Measurements from ENCODE around the gene GSTP1.
"Not testable (repeated sequence)": the region's sequence is repeated elsewhere in the genome, so short reads cannot be mapped to it uniquely, and the experiment has no call there.

GSTP1 gene

GRCh38 chr11:67576735-67577475 is 6.7 kb upstream of the GSTP1 start:
- DNase-seq (no peak), ATAC-seq (replicated peaks) (peak; percentile 22 to 40)
- H3K9me3 Mint-ChIP-seq = no peaks in the 10 kb centered on the region
- H3K27ac Mint-ChIP-seq = no peak overlapping the region
- H3K27me3 Mint-ChIP-seq = peaks cover 14 to 32% of the 10 kb centered on the region in 2 donors
- H3K4me1 Mint-ChIP-seq = peaks cover 22 to 27% of the 10 kb centered on the region in 2 donors
- H3K36me3 Mint-ChIP-seq = no peaks in the 10 kb centered on the region
- H3K4me3 Mint-ChIP-seq = no peak overlapping the region

- Mint-ChIP-seq H3K9me3 (no peaks in the 10 kb centered on the region), H3K27ac (no peak overlapping the region), H3K27me3 (peaks cover 14 to 32% of the 10 kb centered on the region in 2 donors), H3K36me3 (no peaks in the 10 kb centered on the region), H3K4me3 (no peak overlapping the region), H3K4me1 (peaks cover 26 to 32% of the 10 kb centered on the region in 2 donors)
- ATAC-seq (replicated peaks) = no peak
- no peak for DNase-seq
Observed at GRCh38 chr11:67577951-67578350, 5.7 kb upstream of the GSTP1 start.

- no peak overlapping the region for H3K27ac Mint-ChIP-seq
- DNase-seq = no peak
- H3K4me3 Mint-ChIP-seq = no peak overlapping the region
- H3K27me3 Mint-ChIP-seq = peaks cover 9 to 12% of the 10 kb centered on the region in 2 donors
- peaks cover 23% of the 10 kb centered on the region in 2 donors for H3K36me3 Mint-ChIP-seq
- no peak for ATAC-seq (replicated peaks)
- peaks cover 0 to 3% of the 10 kb centered on the region in 2 donors for H3K9me3 Mint-ChIP-seq
- H3K4me1 Mint-ChIP-seq = peaks cover 48 to 57% of the 10 kb centered on the region in 2 donors
Observed at GRCh38 chr11:67581469-67581868, 2.1 kb upstream of the GSTP1 start.

GRCh38 chr11:67582011-67582410 is 1.6 kb upstream of the GSTP1 start:
- DNase-seq (no peak), ATAC-seq (replicated peaks) (no peak)
- Mint-ChIP-seq H3K4me3 (no peak overlapping the region), H3K27me3 (peaks cover 5 to 7% of the 10 kb centered on the region in 2 donors), H3K4me1 (peaks cover 52 to 62% of the 10 kb centered on the region in 2 donors), H3K9me3 (peaks cover 3 to 7% of the 10 kb centered on the region in 2 donors), H3K27ac (no peak overlapping the region), H3K36me3 (peaks cover 28% of the 10 kb centered on the region in 2 donors)

DNA sequence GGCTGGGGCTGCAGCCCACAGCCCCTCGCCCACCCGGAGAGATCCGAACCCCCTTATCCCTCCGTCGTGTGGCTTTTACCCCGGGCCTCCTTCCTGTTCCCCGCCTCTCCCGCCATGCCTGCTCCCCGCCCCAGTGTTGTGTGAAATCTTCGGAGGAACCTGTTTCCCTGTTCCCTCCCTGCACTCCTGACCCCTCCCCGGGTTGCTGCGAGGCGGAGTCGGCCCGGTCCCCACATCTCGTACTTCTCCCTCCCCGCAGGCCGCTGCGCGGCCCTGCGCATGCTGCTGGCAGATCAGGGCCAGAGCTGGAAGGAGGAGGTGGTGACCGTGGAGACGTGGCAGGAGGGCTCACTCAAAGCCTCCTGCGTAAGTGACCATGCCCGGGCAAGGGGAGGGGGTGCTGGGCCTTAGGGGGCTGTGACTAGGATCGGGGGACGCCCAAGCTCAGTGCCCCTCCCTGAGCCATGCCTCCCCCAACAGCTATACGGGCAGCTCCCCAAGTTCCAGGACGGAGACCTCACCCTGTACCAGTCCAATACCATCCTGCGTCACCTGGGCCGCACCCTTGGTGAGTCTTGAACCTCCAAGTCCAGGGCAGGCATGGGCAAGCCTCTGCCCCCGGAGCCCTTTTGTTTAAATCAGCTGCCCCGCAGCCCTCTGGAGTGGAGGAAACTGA is 731 bp downstream of the GSTP1 start:
- Mint-ChIP-seq H3K27me3 (no peaks in the 10 kb centered on the region), H3K4me1 (peaks cover 61 to 78% of the 10 kb centered on the region in 2 donors), H3K4me3 (peak overlapping the region; percentile 95 to 96), H3K36me3 (peaks cover 41 to 47% of the 10 kb centered on the region in 2 donors), H3K27ac (peak overlapping the region; percentile 94), H3K9me3 (peaks cover 6 to 11% of the 10 kb centered on the region in 2 donors)
- ATAC-seq (replicated peaks) (peak; percentile 11 to 18), DNase-seq (peak; percentile 35)

DNA sequence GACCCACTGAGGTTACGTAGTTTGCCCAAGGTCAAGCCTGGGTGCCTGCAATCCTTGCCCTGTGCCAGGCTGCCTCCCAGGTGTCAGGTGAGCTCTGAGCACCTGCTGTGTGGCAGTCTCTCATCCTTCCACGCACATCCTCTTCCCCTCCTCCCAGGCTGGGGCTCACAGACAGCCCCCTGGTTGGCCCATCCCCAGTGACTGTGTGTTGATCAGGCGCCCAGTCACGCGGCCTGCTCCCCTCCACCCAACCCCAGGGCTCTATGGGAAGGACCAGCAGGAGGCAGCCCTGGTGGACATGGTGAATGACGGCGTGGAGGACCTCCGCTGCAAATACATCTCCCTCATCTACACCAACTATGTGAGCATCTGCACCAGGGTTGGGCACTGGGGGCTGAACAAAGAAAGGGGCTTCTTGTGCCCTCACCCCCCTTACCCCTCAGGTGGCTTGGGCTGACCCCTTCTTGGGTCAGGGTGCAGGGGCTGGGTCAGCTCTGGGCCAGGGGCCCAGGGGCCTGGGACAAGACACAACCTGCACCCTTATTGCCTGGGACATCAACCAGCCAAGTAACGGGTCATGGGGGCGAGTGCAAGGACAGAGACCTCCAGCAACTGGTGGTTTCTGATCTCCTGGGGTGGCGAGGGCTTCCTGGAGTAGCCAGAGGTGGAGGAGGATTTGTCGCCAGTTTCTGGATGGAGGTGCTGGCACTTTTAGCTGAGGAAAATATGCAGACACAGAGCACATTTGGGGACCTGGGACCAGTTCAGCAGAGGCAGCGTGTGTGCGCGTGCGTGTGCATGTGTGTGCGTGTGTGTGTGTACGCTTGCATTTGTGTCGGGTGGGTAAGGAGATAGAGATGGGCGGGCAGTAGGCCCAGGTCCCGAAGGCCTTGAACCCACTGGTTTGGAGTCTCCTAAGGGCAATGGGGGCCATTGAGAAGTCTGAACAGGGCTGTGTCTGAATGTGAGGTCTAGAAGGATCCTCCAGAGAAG is 1.6 kb downstream of the GSTP1 start:
- Mint-ChIP-seq H3K27me3 (no peaks in the 10 kb centered on the region), H3K36me3 (peaks cover 44 to 52% of the 10 kb centered on the region in 2 donors), H3K4me1 (peaks cover 58 to 78% of the 10 kb centered on the region in 2 donors), H3K9me3 (peaks cover 6 to 11% of the 10 kb centered on the region in 2 donors), H3K27ac (peak overlapping the region; percentile 94), H3K4me3 (peak overlapping the region; percentile 95 to 96)
- no peak for DNase-seq
- ATAC-seq (replicated peaks) = no peak

GRCh38 chr11:67585911-67586310 is 2.3 kb downstream of the GSTP1 start:
- H3K4me3 Mint-ChIP-seq = peak overlapping the region; percentile 95 to 96

DNA sequence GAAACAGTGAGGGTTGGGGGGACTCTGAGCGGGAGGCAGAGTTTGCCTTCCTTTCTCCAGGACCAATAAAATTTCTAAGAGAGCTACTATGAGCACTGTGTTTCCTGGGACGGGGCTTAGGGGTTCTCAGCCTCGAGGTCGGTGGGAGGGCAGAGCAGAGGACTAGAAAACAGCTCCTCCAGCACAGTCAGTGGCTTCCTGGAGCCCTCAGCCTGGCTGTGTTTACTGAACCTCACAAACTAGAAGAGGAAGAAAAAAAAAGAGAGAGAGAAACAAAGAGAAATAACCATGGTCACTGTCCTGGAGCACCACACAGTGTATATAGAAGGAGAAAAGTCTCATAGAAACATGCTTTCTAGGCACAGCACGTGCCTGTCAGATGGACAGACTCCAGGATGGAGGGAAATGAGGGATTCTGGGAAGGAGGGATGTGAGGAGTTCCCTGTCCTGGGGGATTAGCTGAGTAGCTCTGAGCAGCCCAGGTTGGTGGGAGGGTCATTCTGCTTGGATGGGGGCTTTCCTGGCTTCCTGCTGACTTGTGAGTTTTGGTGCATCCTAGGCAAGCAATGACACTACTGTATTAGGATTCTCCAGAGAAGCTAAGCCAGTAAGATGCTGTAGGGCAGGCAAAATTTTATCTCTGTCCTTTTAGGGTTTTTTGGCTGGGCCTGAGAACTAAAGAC is 3.1 kb downstream of the GSTP1 start:
- Mint-ChIP-seq H3K27me3 (no peaks in the 10 kb centered on the region), H3K9me3 (peaks cover 6 to 11% of the 10 kb centered on the region in 2 donors), H3K36me3 (peaks cover 49 to 57% of the 10 kb centered on the region in 2 donors), H3K27ac (peak overlapping the region; percentile 94), H3K4me3 (peak overlapping the region; percentile 42 to 96), H3K4me1 (peaks cover 59 to 80% of the 10 kb centered on the region in 2 donors)
- DNase-seq (no peak), ATAC-seq (replicated peaks) (no peak)

More at GRCh38 chr11:67585911-67586310, 2.3 kb downstream of the GSTP1 start:
- DNase-seq (no peak), ATAC-seq (replicated peaks) (no peak)
- H3K9me3 Mint-ChIP-seq = peaks cover 6 to 11% of the 10 kb centered on the region in 2 donors
- peak overlapping the region; percentile 94 for H3K27ac Mint-ChIP-seq
- peaks cover 59 to 80% of the 10 kb centered on the region in 2 donors for H3K4me1 Mint-ChIP-seq
- H3K27me3 Mint-ChIP-seq = no peaks in the 10 kb centered on the region
- H3K36me3 Mint-ChIP-seq = peaks cover 49 to 57% of the 10 kb centered on the region in 2 donors

GRCh38 chr11:67588136-67588503 is 4.5 kb downstream of the GSTP1 start:
- peaks cover 49 to 57% of the 10 kb centered on the region in 2 donors for H3K36me3 Mint-ChIP-seq
- H3K27ac Mint-ChIP-seq = peak overlapping the region; percentile 94
- peak; percentile 72 to 75 for ATAC-seq (replicated peaks)
- H3K4me3 Mint-ChIP-seq = peak overlapping the region; percentile 30 to 62
- no peaks in the 10 kb centered on the region for H3K27me3 Mint-ChIP-seq
- DNase-seq = peak; percentile 53
- H3K4me1 Mint-ChIP-seq = peaks cover 51 to 69% of the 10 kb centered on the region in 2 donors
- H3K9me3 Mint-ChIP-seq = peaks cover 6 to 11% of the 10 kb centered on the region in 2 donors

GRCh38 chr11:67588899-67589415 is 5.3 kb downstream of the GSTP1 start:
- H3K27me3 Mint-ChIP-seq; ATAC-seq (replicated peaks); DNase-seq: not testable (repeated sequence)
- H3K4me3 Mint-ChIP-seq = peak overlapping the region in 1 of 2 donors; percentile 41
- peaks cover 49 to 57% of the 10 kb centered on the region in 2 donors for H3K36me3 Mint-ChIP-seq
- peaks cover 6 to 11% of the 10 kb centered on the region in 2 donors for H3K9me3 Mint-ChIP-seq
- H3K27ac Mint-ChIP-seq = peak overlapping the region; percentile 87
- H3K4me1 Mint-ChIP-seq = peaks cover 48 to 65% of the 10 kb centered on the region in 2 donors

GRCh38 chr11:67592880-67593564 is 9.4 kb downstream of the GSTP1 start:
- Mint-ChIP-seq H3K27me3 (no peaks in the 10 kb centered on the region), H3K27ac (peak overlapping the region; percentile 78), H3K4me3 (no peak overlapping the region), H3K36me3 (peaks cover 19 to 22% of the 10 kb centered on the region in 2 donors), H3K4me1 (peaks cover 14 to 25% of the 10 kb centered on the region in 2 donors), H3K9me3 (peaks cover 0 to 2% of the 10 kb centered on the region in 2 donors)
- DNase-seq (no peak), ATAC-seq (replicated peaks) (no peak)

GRCh38 chr11:67593565-67593905 is 9.9 kb downstream of the GSTP1 start:
- Mint-ChIP-seq H3K27ac (no peak overlapping the region), H3K9me3 (peaks cover 0 to 2% of the 10 kb centered on the region in 2 donors), H3K4me1 (peaks cover 10 to 21% of the 10 kb centered on the region in 2 donors), H3K4me3 (no peak overlapping the region), H3K27me3 (no peaks in the 10 kb centered on the region), H3K36me3 (peaks cover 15 to 18% of the 10 kb centered on the region in 2 donors)
- ATAC-seq (replicated peaks) (no peak), DNase-seq (no peak)

DNA sequence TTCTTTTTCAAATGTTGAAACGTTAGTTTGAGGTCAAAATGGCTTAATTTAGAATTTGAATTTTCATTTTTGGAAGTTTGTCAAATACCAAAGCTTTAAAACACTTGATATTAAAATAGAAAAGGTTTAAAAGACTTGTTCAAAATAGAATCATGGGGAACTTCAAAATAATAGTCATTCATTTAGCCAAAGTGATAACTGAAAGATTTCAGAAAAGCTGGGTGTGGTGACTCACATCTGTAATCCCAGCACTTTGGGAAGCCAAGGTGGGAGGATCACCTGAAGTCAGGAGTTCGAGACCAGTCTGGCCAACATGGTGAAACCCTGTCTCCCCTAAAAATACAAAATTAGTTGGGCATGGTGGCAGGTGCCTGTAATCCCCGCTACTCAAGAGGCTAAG is 10.9 kb downstream of the GSTP1 start:
- no peak overlapping the region for H3K4me3 Mint-ChIP-seq
- no peak for ATAC-seq (replicated peaks)
- H3K36me3 Mint-ChIP-seq = peaks cover 9 to 11% of the 10 kb centered on the region in 2 donors
- H3K9me3 Mint-ChIP-seq = peaks cover 0 to 2% of the 10 kb centered on the region in 2 donors
- H3K4me1 Mint-ChIP-seq = peaks cover 6 to 13% of the 10 kb centered on the region in 2 donors
- no peak for DNase-seq
- H3K27ac Mint-ChIP-seq = no peak overlapping the region
- H3K27me3 Mint-ChIP-seq = no peaks in the 10 kb centered on the region
